NCI-H1436 (cell line): ENCODE data around the gene KMT2D.

ENCODE experiments used
- DNase-seq: peaks from one replicate; lab custom pipeline; 2025; lab: John Stamatoyannopoulos, UW

Gene KMT2D

DNA sequence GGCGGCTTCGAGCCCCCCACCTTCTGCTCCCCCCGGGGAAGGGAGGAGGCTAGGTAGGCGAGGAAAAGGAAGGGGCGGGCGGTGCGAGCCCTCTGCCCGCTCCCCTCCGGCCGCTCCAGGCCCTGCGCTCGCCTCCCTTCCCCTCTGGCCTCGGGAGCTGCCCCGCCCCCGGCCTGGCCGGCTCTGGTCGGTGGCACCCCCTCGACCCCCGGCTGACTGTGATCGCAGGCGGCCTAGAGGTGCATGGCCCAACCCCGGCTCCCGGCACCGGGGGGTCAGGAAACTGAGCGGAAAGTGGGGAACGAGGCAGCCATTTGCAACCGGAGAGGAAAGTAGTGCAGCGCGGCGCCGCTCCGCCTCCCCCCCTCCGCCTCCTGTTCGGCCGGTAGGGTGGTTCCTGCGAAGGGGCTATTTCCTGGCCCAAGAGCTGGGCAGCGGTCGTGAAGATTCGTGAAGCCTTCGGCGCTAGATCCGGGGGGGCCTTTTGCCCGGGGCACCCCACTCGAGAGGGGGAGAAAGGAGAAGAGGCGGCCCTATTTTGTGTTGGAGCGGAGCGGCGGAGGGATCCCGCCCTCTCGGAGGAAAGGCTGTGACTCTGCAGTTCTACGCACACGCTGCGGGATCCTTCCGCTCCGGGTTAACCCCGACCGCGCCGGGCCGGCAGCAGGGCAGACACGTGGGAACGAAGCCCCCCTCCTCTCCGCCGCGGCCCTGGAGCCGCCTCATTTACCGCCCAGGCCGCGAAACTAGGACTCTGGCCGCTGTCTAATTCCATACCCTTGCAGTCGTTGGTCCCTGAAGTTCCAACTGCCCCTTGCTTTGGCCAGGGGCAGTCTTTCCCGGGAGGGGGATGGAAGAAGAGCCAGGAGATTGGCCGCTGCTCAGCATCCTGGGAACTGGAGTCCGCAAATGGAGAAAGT lies at the start of gene KMT2D:
KMT2D (minus strand) TSS at position 558 of the 920 bp plus-strand sequence. CDS start 5,470 bp downstream, outside the sequence.
- peak; percentile 92 for DNase-seq

GRCh38 chr12:49109641-49110463 lies 49.3 kb upstream of the KMT2D start:
- DNase-seq = no peak

DNA sequence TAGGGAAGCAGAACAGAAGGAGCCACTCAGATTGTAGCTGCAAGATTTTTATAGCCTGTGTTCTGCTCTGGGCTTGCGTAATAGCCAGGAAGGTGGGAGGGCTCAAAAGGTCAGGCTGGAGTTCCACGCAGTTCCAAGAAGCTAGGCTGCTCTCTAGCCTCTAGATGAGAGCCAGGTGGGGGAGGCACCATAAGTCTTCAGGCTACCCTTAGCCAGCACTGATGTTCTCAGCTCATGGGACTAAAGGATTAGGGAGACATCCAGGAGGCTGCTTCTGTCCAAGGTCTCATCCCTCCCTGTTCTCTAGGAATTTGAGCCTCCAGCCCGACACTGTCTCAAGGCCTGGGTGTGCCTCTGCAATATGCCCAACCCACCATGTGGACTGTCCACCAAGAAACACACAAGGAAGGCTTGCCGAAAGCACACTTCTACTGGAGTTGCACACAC lies 48.4 kb upstream of the KMT2D start:
- no peak for DNase-seq

- DNase-seq = no peak
These were observed 45.0 kb upstream of the KMT2D start for GRCh38 chr12:49105504-49106084.

- no peak for DNase-seq
These were observed 44.2 kb upstream of the KMT2D start for GRCh38 chr12:49104822-49105221.

DNA sequence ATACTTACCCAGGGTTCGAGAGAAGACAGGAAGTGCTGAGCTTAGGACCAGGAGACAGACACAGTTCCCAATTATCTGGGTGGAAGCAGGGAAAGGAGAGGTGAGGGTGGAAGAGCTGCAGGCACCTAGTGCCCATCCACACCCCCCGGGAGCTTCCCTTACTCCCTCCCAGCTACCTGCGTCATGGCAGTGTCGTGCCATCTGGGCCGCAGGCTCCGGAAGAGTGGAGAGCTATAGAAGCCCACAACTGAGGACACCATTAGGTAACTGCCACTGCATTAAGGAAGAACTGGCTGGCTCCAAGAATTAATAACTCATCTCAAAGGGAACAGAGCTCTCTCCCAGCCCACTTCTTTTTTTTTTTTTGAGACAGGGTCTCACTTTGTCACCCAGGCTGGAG lies 39.8 kb upstream of the KMT2D start:
- no peak for DNase-seq

DNA sequence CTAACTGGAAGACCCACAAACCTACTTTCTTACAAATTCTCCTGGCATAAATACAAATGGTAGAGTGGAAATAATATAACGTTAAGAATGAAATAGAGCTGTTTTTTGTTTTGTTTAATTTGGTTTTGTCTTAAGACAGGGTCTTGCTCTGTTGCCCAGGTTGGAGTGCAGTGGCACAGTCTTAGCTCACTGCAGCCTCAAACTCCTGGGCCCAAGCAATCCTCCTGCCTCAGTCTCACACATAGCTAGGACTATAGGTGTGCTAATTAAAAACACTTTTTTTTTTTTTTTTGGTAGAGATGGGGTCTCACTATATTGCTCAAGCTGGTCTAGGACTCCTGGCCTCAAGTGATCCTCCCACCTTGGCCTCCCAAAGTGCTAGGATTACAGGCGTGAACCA lies 38.1 kb upstream of the KMT2D start:
- DNase-seq = no peak

DNA sequence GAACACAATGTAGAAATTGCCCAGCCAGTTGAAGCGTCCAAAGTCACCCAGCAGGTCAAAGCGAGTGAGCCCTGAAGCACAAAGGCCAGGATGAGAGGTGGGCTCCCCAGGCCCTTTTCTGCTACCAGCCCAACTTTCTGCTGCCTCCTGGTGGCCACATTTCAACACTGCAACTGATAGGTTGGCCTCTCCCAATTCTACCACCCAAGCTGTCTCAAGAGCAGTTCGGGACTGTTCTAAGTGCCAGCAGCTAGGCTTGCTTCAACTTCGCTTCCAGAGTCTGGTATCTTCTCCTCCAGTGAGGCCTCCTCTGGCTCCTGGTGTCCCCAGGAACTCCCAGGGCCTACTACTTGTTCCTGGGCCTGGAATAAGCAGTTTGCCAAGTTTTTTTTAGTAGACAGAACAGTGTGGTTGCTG lies 37.4 kb upstream of the KMT2D start:
- peak; percentile 18 for DNase-seq

DNA sequence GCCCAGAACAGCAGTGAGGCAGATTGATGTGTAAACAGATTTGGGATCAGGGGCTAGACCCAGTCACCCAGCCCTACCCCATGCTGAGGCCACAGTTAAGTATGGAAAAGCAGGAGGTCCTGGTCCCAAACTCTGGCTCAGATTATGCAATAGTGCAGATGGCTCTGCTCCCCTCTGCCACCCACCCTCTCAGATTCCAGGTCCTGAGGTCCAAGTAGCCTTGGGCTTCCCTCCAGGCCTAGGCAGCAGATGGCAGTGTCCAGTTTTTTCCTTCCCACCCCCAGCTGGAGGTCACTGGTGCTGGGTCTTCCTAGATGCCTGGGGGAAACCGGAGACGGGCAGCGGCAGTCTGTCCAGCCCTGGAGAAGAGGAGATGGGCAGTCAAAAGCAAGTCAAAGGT lies 36.8 kb upstream of the KMT2D start:
- no peak for DNase-seq

DNA sequence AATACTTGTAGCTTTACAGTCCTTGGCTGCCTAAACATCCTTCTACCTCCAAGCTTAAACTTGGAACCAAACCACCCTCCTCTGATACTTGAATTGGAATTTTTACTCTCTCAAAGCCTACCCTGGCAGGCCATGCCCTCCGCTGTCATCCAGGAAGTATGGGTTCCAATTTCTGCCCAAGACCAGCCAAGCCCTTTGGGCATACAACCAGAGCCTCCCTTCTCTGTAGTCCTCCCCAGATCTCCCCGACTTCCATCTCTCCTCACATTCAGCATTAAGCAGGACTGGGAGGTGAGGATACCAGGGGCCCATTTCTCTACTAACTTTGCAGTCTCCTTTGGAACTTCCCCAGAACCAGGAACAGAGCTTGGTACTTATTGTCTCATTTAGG lies 34.4 kb upstream of the KMT2D start:
- DNase-seq = no peak

- peak; percentile 1 for DNase-seq
These were observed 33.8 kb upstream of the KMT2D start, which contains the start of gene DHH for GRCh38 chr12:49094160-49094974. TSS of gene DHH (minus strand) at chr12:49094801. CDS start at chr12:49094512, 289 bp downstream.

DNA sequence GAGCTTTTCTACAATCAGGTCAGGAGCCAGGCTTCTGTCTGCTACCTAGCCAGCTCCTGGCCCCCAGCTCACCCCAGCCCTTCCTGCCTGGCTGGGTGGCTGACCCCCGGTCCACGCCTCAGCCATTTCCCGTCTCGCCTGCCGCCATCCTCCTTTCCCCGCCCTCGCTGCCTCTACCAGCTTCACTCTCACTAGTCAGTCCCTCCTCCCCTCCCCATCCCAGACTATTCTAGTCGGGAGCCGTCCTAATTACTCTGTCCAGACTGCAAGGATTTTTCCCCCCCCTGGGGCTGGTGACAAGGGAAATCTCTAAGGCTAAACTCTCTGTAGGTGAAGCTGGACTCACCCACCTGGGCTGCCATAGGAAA lies 33.2 kb upstream of the KMT2D start:
- DNase-seq = no peak

DNA sequence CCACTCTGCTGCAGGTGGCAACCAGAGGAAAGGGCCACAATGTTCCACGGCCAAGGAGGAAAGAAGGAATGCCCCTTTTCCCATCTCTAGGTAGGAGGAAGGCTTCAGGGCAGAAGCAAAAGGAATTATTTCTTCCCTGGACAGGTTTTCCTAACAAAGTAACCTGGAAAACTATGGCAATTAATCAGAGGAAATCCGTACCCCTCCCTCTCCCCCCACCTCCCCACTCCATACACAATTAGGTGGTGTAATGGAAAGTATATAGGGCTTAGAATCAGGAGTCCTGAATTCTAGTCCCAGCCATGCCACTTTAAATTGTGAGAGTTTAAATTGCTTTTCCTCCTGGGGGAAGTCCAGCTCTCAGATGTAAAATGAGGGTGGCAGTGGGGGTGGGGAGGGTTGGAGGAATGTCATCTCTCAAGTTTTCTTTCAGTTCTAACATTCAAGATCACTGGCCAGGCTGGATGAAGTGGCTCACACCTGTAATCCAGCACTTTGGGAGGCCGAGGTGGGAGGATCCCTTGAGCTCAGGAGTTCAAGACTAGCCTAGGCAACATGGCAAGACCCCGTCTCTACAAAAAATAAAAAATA lies 32.3 kb upstream of the KMT2D start:
- DNase-seq = no peak

DNA sequence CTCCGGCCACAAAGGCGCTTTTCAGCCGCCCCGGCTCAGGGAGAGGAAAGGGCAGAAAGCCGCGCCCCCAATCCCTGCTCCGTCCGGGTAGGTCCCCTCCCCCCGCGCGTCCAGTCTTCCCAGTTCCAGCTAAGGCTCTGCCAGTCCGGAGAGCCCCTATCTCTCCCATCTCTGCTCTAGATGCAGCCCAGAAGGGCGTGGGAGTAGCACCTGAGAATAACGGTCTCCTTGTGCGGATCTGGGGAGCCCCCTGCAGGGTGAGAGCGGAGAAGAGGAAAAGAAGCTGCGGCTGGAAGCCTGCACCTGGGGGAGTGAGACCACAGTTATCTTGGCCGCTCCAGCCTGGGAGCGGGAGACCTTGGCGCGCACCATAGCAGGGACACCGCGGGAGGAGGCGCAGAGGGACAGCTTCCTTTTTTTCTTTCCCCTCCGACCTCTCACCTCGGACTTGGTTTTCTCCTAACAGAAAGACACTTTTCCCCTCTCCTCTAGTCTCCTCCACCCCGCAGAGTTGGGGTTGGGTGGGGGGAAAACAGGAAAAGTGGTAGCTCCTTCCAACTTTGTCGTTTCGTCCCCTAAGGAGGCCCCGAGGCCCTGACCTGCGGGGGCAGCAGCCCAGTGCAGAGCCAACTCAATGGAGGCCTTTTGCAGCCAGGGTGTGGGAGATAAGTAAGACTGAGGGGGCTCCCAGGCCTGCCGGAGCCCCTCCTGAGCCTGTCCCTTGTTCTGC lies 31.7 kb upstream of the KMT2D start:
- DNase-seq = peak; percentile 13

GRCh38 chr12:49091836-49092085 lies 31.2 kb upstream of the KMT2D start:
- no peak for DNase-seq

- DNase-seq = no peak
These were observed 30.7 kb upstream of the KMT2D start for GRCh38 chr12:49091056-49091835.

GRCh38 chr12:49089821-49090773 lies 29.5 kb upstream of the KMT2D start:
- peak; percentile 24 for DNase-seq

DNA sequence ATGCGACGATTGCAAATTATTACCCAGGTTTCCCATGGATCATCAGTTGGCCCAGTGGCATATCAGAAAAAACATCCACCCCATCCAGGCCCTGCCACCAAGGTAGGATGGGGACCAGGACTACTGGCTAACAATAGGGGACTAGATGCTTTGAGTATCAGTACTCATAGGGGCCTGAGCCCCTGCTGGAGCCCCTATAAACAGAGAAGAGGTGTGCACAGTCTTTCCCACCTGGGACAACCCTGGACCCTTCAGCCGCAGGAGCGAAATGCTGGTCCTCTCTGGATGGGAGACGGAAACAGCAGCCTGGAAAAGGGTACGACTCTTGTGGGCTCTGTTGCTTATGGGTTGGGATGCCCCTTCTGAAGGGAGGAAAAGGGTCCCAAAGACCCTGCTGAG lies 28.3 kb upstream of the KMT2D start:
- DNase-seq = no peak
